Measurements from ENCODE around the gene L3MBTL4.

GRCh38 chr18:6145645-6146306, 268.9 kb downstream of the L3MBTL4 start:
- TF ChIP-seq GABPA (IDR thresholded peaks at IDR 0.05 in 1 of 2, conservative IDR thresholded peaks at IDR 0.05 in 1 of 2) (no peak), CTCF (IDR thresholded peaks at IDR 0.05; ENCODE audit: low read depth, low read length, missing input control) (no peak), FOXA1 (IDR thresholded peaks at IDR 0.05) (no peak), YY1 (IDR thresholded peaks at IDR 0.05) (no peak), EGR1 (IDR thresholded peaks at IDR 0.05; ENCODE audit: low read depth in 2 of 2) (no peak), MAX (IDR thresholded peaks at IDR 0.05) (no peak), JUND (IDR thresholded peaks at IDR 0.05) (no peak), SP1 (IDR thresholded peaks at IDR 0.05) (no peak), TAF1 (conservative IDR thresholded peaks at IDR 0.05) (no peak), REST (IDR thresholded peaks at IDR 0.05) (no peak)

Data from liver (tissue), 3 donors.